PC-3 (cell line): ENCODE results near the gene PCDHA13. TPM values are rescaled to one million over a fixed set of nuclear protein-coding genes. Genes with fewer than 3 reads are reported as not detected.

ENCODE experiments used
- ATAC-seq: fragments of 200-7000 bp; cut with Tn5 transposase; 2 replicates; pipeline ENCODE4 v1.9.1; 2020; ENCODE audit warnings: mild to moderate bottlenecking, moderate library complexity
- BruUV-seq: library from RNA; stranded (reverse); fragments of 400-500 nt; replicated peaks from 2 replicates; lab custom pipeline; 2021; lab: Mats Ljungman, UMichigan
- CTCF ChIA-PET: fragments of 300-600 bp; sonication (Branson Sonifier 250); formaldehyde crosslinking; loops from one replicate; lab custom pipeline; 2022; ENCODE audit warnings: antibody characterized with exemption; lab: Charles Lee
- POLR2A ChIA-PET: fragments of 300-600 bp; sonication (Branson Sonifier 250); formaldehyde crosslinking; loops from one replicate; lab custom pipeline; 2022; ENCODE audit warnings: antibody characterized with exemption; ENCODE audit not compliant: unreplicated experiment; lab: Charles Lee
- DNase-seq: peaks from one replicate; pipeline ENCODE4 v3.0.0-alpha.2; 2015
- H2AFZ ChIP-seq: fragments of 300-600 bp; sonication (generic); 2 replicates; pipeline ENCODE4 v1.6.0; 2016; ENCODE audit warnings: antibody characterized with exemption, low read length
- H3F3A ChIP-seq: fragments of 300-600 bp; sonication (generic); one replicate; pipeline ENCODE4 v1.6.0; 2017; ENCODE audit warnings: antibody characterized with exemption, low read length, control low read depth, mild to moderate bottlenecking; ENCODE audit not compliant: unreplicated experiment
- H3K27ac ChIP-seq: fragments of 300-600 bp; sonication (generic); 2 replicates; pipeline ENCODE4 v1.5.1; 2016; ENCODE audit warnings: mild to moderate bottlenecking, low read length
- H3K27me3 ChIP-seq: fragments of 300-600 bp; sonication (generic); 2 replicates; pipeline ENCODE4 v1.6.1; 2016; ENCODE audit warnings: low read length, mixed read lengths
- H3K36me3 ChIP-seq: fragments of 300-600 bp; sonication (generic); 2 replicates; pipeline ENCODE4 v1.6.1; 2016; ENCODE audit warnings: low read depth, mixed run types, low read length, mixed read lengths
- H3K4me1 ChIP-seq: fragments of 300-600 bp; sonication (generic); 2 replicates; pipeline ENCODE4 v1.5.1; 2016; ENCODE audit warnings: low read length; ENCODE audit not compliant: insufficient read depth
- H3K4me2 ChIP-seq: fragments of 300-600 bp; sonication (generic); 2 replicates; pipeline ENCODE4 v1.6.0; 2016; ENCODE audit warnings: low read length
- H3K4me3 ChIP-seq: fragments of 300-600 bp; sonication (generic); 2 replicates; pipeline ENCODE4 v1.5.1; 2016; ENCODE audit warnings: mild to moderate bottlenecking, low read length, mixed read lengths
- H3K79me2 ChIP-seq: fragments of 300-600 bp; sonication (generic); 2 replicates; pipeline ENCODE4 v1.6.1; 2017; ENCODE audit warnings: low read length, mixed read lengths
- H3K9ac ChIP-seq: fragments of 300-600 bp; sonication (generic); 2 replicates; pipeline ENCODE4 v1.6.0; 2016; ENCODE audit warnings: mild to moderate bottlenecking, low read length
- H3K9me2 ChIP-seq: fragments of 300-600 bp; sonication (generic); replicated peaks from 2 replicates; pipeline ENCODE4 v1.6.1; 2016; ENCODE audit warnings: mixed run types, low read length, mixed read lengths
- H3K9me3 ChIP-seq: fragments of 300-600 bp; sonication (generic); 2 replicates; pipeline ENCODE4 v1.6.1; 2016; ENCODE audit warnings: low read length, mixed read lengths
- H4K20me1 ChIP-seq: fragments of 300-600 bp; sonication (generic); 2 replicates; pipeline ENCODE4 v1.6.1; 2016; ENCODE audit warnings: low read length, mixed read lengths
- EZH2 ChIP-seq: fragments of 300-600 bp; sonication (generic); IDR thresholded peaks from one replicate; pipeline ENCODE4 v1.6.1; 2017; ENCODE audit warnings: antibody characterized with exemption, mild to moderate bottlenecking, low read length; ENCODE audit not compliant: unreplicated experiment
- EZH2phosphoT487 ChIP-seq: fragments of 300-600 bp; sonication (generic); IDR thresholded peaks from 2 replicates; pipeline ENCODE4 v1.6.1; 2018; ENCODE audit warnings: mild to moderate bottlenecking, antibody characterized with exemption, low read length, borderline replicate concordance
- intact Hi-C: fragments of 100-400 bp; cut with micrococcal nuclease; formaldehyde crosslinking; loops from 2 replicates; pipeline ENCODE4 v1.9.0; 2023
- total RNA-seq: library from RNA; depleted of rRNA; stranded (reverse); fragments of >200 nt; gene quantifications from 2 replicates; pipeline ENCODE4 v1.2.3, GENCODE V29; 2014
- TF ChIP-seq, protein P1 (sequence below): fragments of 300-600 bp; sonication (generic); conservative IDR thresholded peaks from 2 replicates; pipeline ENCODE4 v1.5.1; 2017; ENCODE audit warnings: antibody characterized with exemption, low read depth, mild to moderate bottlenecking, low read length

The PCDHA13 gene
- total RNA-seq, 1 experiment from 2014 or later: 3.2 TPM

DNA sequence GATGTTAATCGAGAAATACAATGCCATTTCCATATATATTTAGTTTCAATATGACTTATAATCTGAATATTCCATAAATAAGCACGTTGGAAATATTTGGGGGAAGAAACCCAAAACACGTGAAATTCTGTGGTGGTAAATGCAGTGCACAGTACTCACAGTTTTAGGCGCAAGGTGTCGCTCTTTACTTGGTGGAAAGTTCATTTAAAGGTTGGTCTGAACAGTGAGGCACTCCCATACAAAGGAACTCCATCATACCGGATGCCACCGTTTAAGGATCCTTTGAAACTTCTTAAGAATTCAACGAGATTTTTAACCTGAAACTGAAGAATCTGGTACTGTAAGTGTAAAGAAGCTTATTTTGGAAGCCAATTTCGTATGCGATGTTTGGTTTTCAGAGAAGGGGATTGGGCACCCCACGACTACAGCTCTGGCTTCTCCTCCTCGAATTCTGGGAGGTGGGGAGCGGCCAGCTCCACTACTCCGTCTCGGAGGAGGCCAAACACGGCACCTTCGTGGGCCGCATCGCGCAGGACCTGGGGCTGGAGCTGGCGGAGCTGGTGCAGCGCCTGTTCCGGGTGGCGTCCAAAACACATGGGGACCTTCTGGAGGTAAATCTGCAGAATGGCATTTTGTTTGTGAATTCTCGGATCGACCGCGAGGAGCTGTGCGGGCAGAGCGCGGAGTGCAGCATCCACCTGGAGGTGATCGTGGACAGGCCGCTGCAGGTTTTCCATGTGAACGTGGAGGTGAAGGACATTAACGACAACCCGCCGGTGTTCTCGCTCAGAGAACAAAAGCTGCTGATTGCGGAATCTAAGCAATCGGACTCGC is 13.0 kb upstream of the PCDHA13 start, which contains the start of gene PCDHA11:
Gene PCDHA11, plus strand, starts transcription at position 237 of the 834 bp plus-strand sequence. Its CDS starts 147 bp downstream, at position 384.
- ChIA-PET CTCF (no interaction called here), POLR2A (no interaction called here)
- Histone ChIP-seq H3K4me1 (peaks cover 4% of the 10 kb centered on the region; the same call in 1 of the 2 replicates), H3K4me3 (no peak within 1 kb of the TSS), H2AFZ (no peak within 1 kb of the TSS), H3F3A (no peaks in the 10 kb centered on the region), H3K36me3 (no peaks in the 10 kb centered on the region; the same call in 1 of the 2 replicates), H4K20me1 (no peaks in the 10 kb centered on the region), H3K4me2 (no peak within 1 kb of the TSS), H3K27ac (no peak within 1 kb of the TSS), H3K9ac (no peak within 1 kb of the TSS), H3K79me2 (no peaks in the 10 kb centered on the region), H3K27me3 (no peaks in the 10 kb centered on the region), H3K9me3 (no peaks in the 10 kb centered on the region), H3K9me2 (no peaks in the 10 kb centered on the region)
- ATAC-seq (no peak), DNase-seq (no peak)
- intact Hi-C loops: no loop called here
- TF ChIP-seq EZH2 (no peak), EZH2phosphoT487 (no peak)
- TF ChIP-seq, protein P1, sequence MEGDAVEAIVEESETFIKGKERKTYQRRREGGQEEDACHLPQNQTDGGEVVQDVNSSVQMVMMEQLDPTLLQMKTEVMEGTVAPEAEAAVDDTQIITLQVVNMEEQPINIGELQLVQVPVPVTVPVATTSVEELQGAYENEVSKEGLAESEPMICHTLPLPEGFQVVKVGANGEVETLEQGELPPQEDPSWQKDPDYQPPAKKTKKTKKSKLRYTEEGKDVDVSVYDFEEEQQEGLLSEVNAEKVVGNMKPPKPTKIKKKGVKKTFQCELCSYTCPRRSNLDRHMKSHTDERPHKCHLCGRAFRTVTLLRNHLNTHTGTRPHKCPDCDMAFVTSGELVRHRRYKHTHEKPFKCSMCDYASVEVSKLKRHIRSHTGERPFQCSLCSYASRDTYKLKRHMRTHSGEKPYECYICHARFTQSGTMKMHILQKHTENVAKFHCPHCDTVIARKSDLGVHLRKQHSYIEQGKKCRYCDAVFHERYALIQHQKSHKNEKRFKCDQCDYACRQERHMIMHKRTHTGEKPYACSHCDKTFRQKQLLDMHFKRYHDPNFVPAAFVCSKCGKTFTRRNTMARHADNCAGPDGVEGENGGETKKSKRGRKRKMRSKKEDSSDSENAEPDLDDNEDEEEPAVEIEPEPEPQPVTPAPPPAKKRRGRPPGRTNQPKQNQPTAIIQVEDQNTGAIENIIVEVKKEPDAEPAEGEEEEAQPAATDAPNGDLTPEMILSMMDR: 0 out of 2 replicates have a peak, but pooled peaks have one; percentile 25
- BruUV-seq: no TSS peak

DNA sequence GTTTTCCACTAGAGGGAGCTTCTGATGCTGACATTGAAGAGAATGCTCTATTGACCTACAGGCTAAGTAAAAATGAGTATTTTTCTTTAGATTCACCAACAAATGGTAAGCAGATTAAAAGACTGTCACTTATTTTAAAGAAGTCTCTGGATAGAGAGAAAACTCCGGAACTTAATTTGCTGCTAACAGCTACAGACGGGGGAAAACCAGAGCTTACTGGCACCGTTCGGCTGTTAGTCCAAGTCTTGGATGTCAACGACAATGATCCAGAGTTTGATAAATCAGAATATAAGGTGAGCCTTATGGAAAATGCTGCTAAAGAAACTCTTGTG is 12.4 kb upstream of the PCDHA13 start:
- no peaks in the 10 kb centered on the region for H3F3A ChIP-seq
- H3K9me2 ChIP-seq: no peaks in the 10 kb centered on the region
- ATAC-seq (no peak), DNase-seq (no peak)
- no peak overlapping the region for H3K27ac ChIP-seq
- H3K36me3 ChIP-seq: no peaks in the 10 kb centered on the region; the same call in 1 of the 2 replicates
- TF ChIP-seq, protein P1: no peak; the same call in 1 of the 2 replicates
- no peak for TF ChIP-seq EZH2phosphoT487
- TF ChIP-seq EZH2: no peak
- 0 out of 2 replicates have a peak, but pooled peaks cover 5% of the 10 kb centered on the region for H3K79me2 ChIP-seq
- H4K20me1 ChIP-seq: no peaks in the 10 kb centered on the region
- H2AFZ ChIP-seq: no peak overlapping the region
- intact Hi-C loops: no loop called here
- no peaks in the 10 kb centered on the region for H3K9me3 ChIP-seq
- POLR2A ChIA-PET: no interaction called here
- H3K4me2 ChIP-seq: no peak overlapping the region
- H3K4me3 ChIP-seq: no peak overlapping the region
- CTCF ChIA-PET: no interaction called here
- peaks cover 10% of the 10 kb centered on the region; the same call in 1 of the 2 replicates for H3K4me1 ChIP-seq
- H3K27me3 ChIP-seq: no peaks in the 10 kb centered on the region
- no TSS peak for BruUV-seq
- H3K9ac ChIP-seq: no peak overlapping the region
